Activated T-cell treated with anti-CD3 and anti-CD28 coated beads, Interleukin-2, amount 50 U/mL, for 4 hours (primary cell): ENCODE data around the gene PARN. TPM values are rescaled to one million over a fixed set of nuclear protein-coding genes. Genes with fewer than 3 reads are reported as not detected.
A peak's percentile ranks its signal among the peaks of the same experiment; 100 is the strongest.

Experiments
- ATAC-seq, 2 donors: fragments of 200-7000 bp; cut with Tn5 transposase; one replicate each; pipeline ENCODE4 v1.10.0; 2021
- DNase-seq: peaks from one replicate; pipeline ENCODE4 v3.0.0-alpha.2; 2020
- H3K27me3 Mint-ChIP-seq: one replicate; pipeline ENCODE4 v1.8.0; 2021; ENCODE audit warnings: low read depth, mixed read lengths
- H3K36me3 Mint-ChIP-seq: one replicate; pipeline ENCODE4 v1.8.0; 2022; ENCODE audit warnings: mixed read lengths; ENCODE audit not compliant: insufficient read depth
- H3K4me1 Mint-ChIP-seq: one replicate; pipeline ENCODE4 v1.8.0; 2021; ENCODE audit warnings: low read depth, mixed read lengths
- H3K4me3 Mint-ChIP-seq: one replicate; pipeline ENCODE4 v1.8.0; 2021; ENCODE audit warnings: mild to moderate bottlenecking, moderate library complexity, mixed read lengths
- H3K9me3 Mint-ChIP-seq: one replicate; pipeline ENCODE4 v1.8.0; 2021; ENCODE audit warnings: mixed read lengths
- total RNA-seq, 3 donors: library from RNA; stranded (reverse); gene quantifications; one replicate each; pipeline ENCODE4 v1.2.1, GENCODE V29; 2021

PARN gene
- total RNA-seq: 10 to 100 TPM; 45.0 to 52.8 (median 47.3) TPM

GRCh38 chr16:14629919-14630619 is at the start of gene PARN:
PARN (minus strand) TSS chr16:14630260; CDS start chr16:14630125, 135 bp downstream.
- ATAC-seq (peak; percentile 66 to 69), DNase-seq (peak; percentile 98)
- Mint-ChIP-seq H3K4me3 (peak within 1 kb of the TSS; percentile 87), H3K27me3 (no peaks in the 10 kb centered on the region), H3K9me3 (peaks cover 3% of the 10 kb centered on the region), H3K36me3 (peaks cover 18% of the 10 kb centered on the region), H3K4me1 (peaks cover 45% of the 10 kb centered on the region)

- ATAC-seq: no peak
- no peak overlapping the region for H3K4me3 Mint-ChIP-seq
- no peaks in the 10 kb centered on the region for H3K4me1 Mint-ChIP-seq
- no peaks in the 10 kb centered on the region for H3K36me3 Mint-ChIP-seq
- H3K9me3 Mint-ChIP-seq: no peaks in the 10 kb centered on the region
- DNase-seq: no peak
- peaks cover 10% of the 10 kb centered on the region for H3K27me3 Mint-ChIP-seq
Observed at GRCh38 chr16:14678748-14679497, 48.9 kb upstream of the PARN start.

- no peak for DNase-seq
- Mint-ChIP-seq H3K36me3 (no peaks in the 10 kb centered on the region), H3K4me3 (no peak overlapping the region), H3K4me1 (peaks cover 5% of the 10 kb centered on the region), H3K9me3 (no peaks in the 10 kb centered on the region), H3K27me3 (peaks cover 10% of the 10 kb centered on the region)
- ATAC-seq: no peak
Observed at GRCh38 chr16:14677627-14678026, 47.6 kb upstream of the PARN start.

GRCh38 chr16:14676633-14677032 is 46.6 kb upstream of the PARN start:
- Mint-ChIP-seq H3K4me3 (no peak overlapping the region), H3K36me3 (no peaks in the 10 kb centered on the region), H3K9me3 (no peaks in the 10 kb centered on the region), H3K27me3 (peaks cover 10% of the 10 kb centered on the region), H3K4me1 (peaks cover 11% of the 10 kb centered on the region)
- DNase-seq (no peak), ATAC-seq (no peak)

- DNase-seq (no peak), ATAC-seq (no peak)
- Mint-ChIP-seq H3K9me3 (no peaks in the 10 kb centered on the region), H3K36me3 (peaks cover 14% of the 10 kb centered on the region), H3K4me3 (no peak overlapping the region), H3K27me3 (no peaks in the 10 kb centered on the region), H3K4me1 (peaks cover 11% of the 10 kb centered on the region)
Observed at GRCh38 chr16:14672403-14672971, 42.4 kb upstream of the PARN start.

GRCh38 chr16:14669776-14670175 is 39.7 kb upstream of the PARN start:
- no peak overlapping the region for H3K4me3 Mint-ChIP-seq
- peaks cover 11% of the 10 kb centered on the region for H3K4me1 Mint-ChIP-seq
- no peaks in the 10 kb centered on the region for H3K9me3 Mint-ChIP-seq
- H3K27me3 Mint-ChIP-seq: no peaks in the 10 kb centered on the region
- peaks cover 32% of the 10 kb centered on the region for H3K36me3 Mint-ChIP-seq
- DNase-seq: no peak
- ATAC-seq: no peak

GRCh38 chr16:14668556-14669223 is 38.6 kb upstream of the PARN start:
- no peak for ATAC-seq
- Mint-ChIP-seq H3K27me3 (no peaks in the 10 kb centered on the region), H3K36me3 (peaks cover 35% of the 10 kb centered on the region), H3K4me1 (peaks cover 9% of the 10 kb centered on the region), H3K4me3 (no peak overlapping the region), H3K9me3 (no peaks in the 10 kb centered on the region)
- no peak for DNase-seq

- Mint-ChIP-seq H3K27me3 (no peaks in the 10 kb centered on the region), H3K36me3 (peaks cover 38% of the 10 kb centered on the region), H3K4me3 (no peak overlapping the region)
Observed at GRCh38 chr16:14667347-14668266, 37.5 kb upstream of the PARN start.

GRCh38 chr16:14658063-14658462 is 28.0 kb upstream of the PARN start:
- Mint-ChIP-seq H3K4me3 (no peak overlapping the region), H3K4me1 (peaks cover 2% of the 10 kb centered on the region), H3K27me3 (no peaks in the 10 kb centered on the region), H3K36me3 (peaks cover 19% of the 10 kb centered on the region), H3K9me3 (no peaks in the 10 kb centered on the region)
- no peak for ATAC-seq
- DNase-seq: no peak

More at GRCh38 chr16:14667347-14668266, 37.5 kb upstream of the PARN start:
- DNase-seq (no peak), ATAC-seq (no peak)
- Mint-ChIP-seq H3K4me1 (peaks cover 5% of the 10 kb centered on the region), H3K9me3 (no peaks in the 10 kb centered on the region)

GRCh38 chr16:14652726-14653125 is 22.7 kb upstream of the PARN start:
- peaks cover 26% of the 10 kb centered on the region for H3K36me3 Mint-ChIP-seq
- ATAC-seq: no peak
- no peaks in the 10 kb centered on the region for H3K9me3 Mint-ChIP-seq

GRCh38 chr16:14650629-14651028 is 20.6 kb upstream of the PARN start:
- no peak for ATAC-seq
- no peaks in the 10 kb centered on the region for H3K9me3 Mint-ChIP-seq
- H3K27me3 Mint-ChIP-seq: no peaks in the 10 kb centered on the region
- peaks cover 4% of the 10 kb centered on the region for H3K4me1 Mint-ChIP-seq
- peaks cover 26% of the 10 kb centered on the region for H3K36me3 Mint-ChIP-seq
- no peak for DNase-seq
- H3K4me3 Mint-ChIP-seq: no peak overlapping the region

More at GRCh38 chr16:14652726-14653125, 22.7 kb upstream of the PARN start:
- Mint-ChIP-seq H3K27me3 (no peaks in the 10 kb centered on the region), H3K4me3 (no peak overlapping the region), H3K4me1 (peaks cover 4% of the 10 kb centered on the region)
- DNase-seq: no peak

- Mint-ChIP-seq H3K36me3 (peaks cover 27% of the 10 kb centered on the region), H3K27me3 (no peaks in the 10 kb centered on the region), H3K9me3 (no peaks in the 10 kb centered on the region), H3K4me1 (peaks cover 4% of the 10 kb centered on the region), H3K4me3 (no peak overlapping the region)
- DNase-seq: no peak
- no peak for ATAC-seq
Observed at GRCh38 chr16:14649816-14650215, 19.8 kb upstream of the PARN start.

GRCh38 chr16:14641926-14642325 is 11.9 kb upstream of the PARN start:
- no peaks in the 10 kb centered on the region for H3K27me3 Mint-ChIP-seq
- H3K4me1 Mint-ChIP-seq: peaks cover 22% of the 10 kb centered on the region
- peaks cover 8% of the 10 kb centered on the region for H3K36me3 Mint-ChIP-seq
- H3K4me3 Mint-ChIP-seq: no peak overlapping the region
- DNase-seq (no peak), ATAC-seq (no peak)
- H3K9me3 Mint-ChIP-seq: no peaks in the 10 kb centered on the region
